ENCODE data around the gene ATG16L2. TPM values are rescaled to one million over a fixed set of nuclear protein-coding genes. Genes with fewer than 3 reads are reported as not detected.

Gene ATG16L2
- total and polyA plus RNA-seq, 9 of the 15 experiments (the other 6 are each of a cell fraction or from before 2014, with no cell fraction given): 0.18 to 11.2 (median 6.2) TPM

- TF ChIP-seq PRDM10 (IDR thresholded peaks at IDR 0.05; ENCODE audit: partially characterized antibody) (peak; percentile 100), ZC3H8 (IDR thresholded peaks at IDR 0.05) (no peak), ZNF77 (CRISPR knock-in tag; IDR thresholded peaks at IDR 0.05) (no peak), SOX6 (IDR thresholded peaks at IDR 0.05) (no peak), TAF15 (IDR thresholded peaks at IDR 0.05; ENCODE audit: low read depth, low read length) (no peak), RBM25 (IDR thresholded peaks at IDR 0.05; ENCODE audit: low read depth, low read length, severe bottlenecking) (no peak), MEF2D (tag; conservative IDR thresholded peaks at IDR 0.05; ENCODE audit: low read depth) (no peak; the same call in 1 of the 2 replicates), NRF1 (conservative IDR thresholded peaks at IDR 0.05 in 1 of 2, IDR thresholded peaks at IDR 0.05 in 1 of 2) (peak; percentile 65 to 71), ASH1L (IDR thresholded peaks at IDR 0.05; ENCODE audit: borderline replicate concordance, low read depth, partially characterized antibody) (peak; percentile 67), BCOR (IDR thresholded peaks at IDR 0.05) (peak; percentile 52; the same call in 1 of the 2 replicates), HMG20B (CRISPR knock-in tag; IDR thresholded peaks at IDR 0.05) (no peak), DDX20 (tag; IDR thresholded peaks at IDR 0.05; ENCODE audit: low read depth) (no peak), ZNF263 (CRISPR knock-in tag; IDR thresholded peaks at IDR 0.05; ENCODE audit: borderline replicate concordance) (peak; percentile 80), NR0B1 (IDR thresholded peaks at IDR 0.05; ENCODE audit: partially characterized antibody) (no peak), HCFC1 (IDR thresholded peaks at IDR 0.05; ENCODE audit: low read depth, low read length) (no peak)
- TF ChIP-seq, protein P1, sequence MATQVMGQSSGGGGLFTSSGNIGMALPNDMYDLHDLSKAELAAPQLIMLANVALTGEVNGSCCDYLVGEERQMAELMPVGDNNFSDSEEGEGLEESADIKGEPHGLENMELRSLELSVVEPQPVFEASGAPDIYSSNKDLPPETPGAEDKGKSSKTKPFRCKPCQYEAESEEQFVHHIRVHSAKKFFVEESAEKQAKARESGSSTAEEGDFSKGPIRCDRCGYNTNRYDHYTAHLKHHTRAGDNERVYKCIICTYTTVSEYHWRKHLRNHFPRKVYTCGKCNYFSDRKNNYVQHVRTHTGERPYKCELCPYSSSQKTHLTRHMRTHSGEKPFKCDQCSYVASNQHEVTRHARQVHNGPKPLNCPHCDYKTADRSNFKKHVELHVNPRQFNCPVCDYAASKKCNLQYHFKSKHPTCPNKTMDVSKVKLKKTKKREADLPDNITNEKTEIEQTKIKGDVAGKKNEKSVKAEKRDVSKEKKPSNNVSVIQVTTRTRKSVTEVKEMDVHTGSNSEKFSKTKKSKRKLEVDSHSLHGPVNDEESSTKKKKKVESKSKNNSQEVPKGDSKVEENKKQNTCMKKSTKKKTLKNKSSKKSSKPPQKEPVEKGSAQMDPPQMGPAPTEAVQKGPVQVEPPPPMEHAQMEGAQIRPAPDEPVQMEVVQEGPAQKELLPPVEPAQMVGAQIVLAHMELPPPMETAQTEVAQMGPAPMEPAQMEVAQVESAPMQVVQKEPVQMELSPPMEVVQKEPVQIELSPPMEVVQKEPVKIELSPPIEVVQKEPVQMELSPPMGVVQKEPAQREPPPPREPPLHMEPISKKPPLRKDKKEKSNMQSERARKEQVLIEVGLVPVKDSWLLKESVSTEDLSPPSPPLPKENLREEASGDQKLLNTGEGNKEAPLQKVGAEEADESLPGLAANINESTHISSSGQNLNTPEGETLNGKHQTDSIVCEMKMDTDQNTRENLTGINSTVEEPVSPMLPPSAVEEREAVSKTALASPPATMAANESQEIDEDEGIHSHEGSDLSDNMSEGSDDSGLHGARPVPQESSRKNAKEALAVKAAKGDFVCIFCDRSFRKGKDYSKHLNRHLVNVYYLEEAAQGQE (IDR thresholded peaks at IDR 0.05; ENCODE audit: borderline replicate concordance): no peak
- TF ChIP-seq, protein P1 (CRISPR knock-in tag; IDR thresholded peaks at IDR 0.05; ENCODE audit: low read depth): 0 out of 2 replicates have a peak, but pooled peaks have one; percentile 24
These were observed 398 bp upstream of the ATG16L2 start (continued) for GRCh38 chr11:72813740-72814285.

Measured in K562 (cell line).